D341Med (cell line): ENCODE data around the gene RAB44.

Source experiments
- DNase-seq: peaks from one replicate; pipeline ENCODE4 v3.0.0; 2012; ENCODE audit warnings: low spot score

Gene RAB44

GRCh38 chr6:36730424-36731380 is 33.1 kb downstream of the RAB44 start:
- DNase-seq = no peak

GRCh38 chr6:36731622-36732310 is 34.1 kb downstream of the RAB44 start:
- DNase-seq = no peak

- no peak for DNase-seq
Measured at GRCh38 chr6:36733300-36733699, 35.7 kb downstream of the RAB44 start.

DNA sequence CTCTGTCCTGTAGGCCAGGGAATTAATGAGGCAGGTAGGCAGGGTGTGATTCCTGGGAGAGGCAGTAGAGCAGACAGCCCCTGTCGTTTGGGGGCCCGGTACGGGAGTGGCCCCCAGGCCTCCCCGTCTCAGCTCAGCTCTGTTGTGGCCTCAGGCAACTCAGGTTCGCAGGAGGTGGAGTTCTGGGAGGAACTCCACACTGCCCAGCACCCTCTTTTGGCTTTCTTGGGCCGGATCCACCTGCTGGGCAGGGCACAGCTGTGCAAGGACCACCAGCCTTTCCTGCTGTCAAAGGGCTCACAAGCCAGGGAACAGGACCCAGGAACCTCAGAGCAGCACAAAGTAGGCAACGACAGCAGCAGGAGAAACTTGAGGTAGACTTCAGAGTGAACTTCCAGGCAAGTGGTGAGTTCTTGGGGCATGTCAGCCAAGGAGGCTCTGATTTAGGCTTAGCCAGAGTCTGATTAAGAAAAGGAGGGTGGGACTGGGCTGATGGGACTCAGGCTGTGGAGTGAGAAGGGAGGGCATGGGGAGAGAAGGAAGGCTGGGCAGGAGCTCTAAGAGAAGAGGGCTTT is 36.9 kb downstream of the RAB44 start:
- no peak for DNase-seq

- DNase-seq = no peak
Measured at GRCh38 chr6:36735110-36736071, 37.8 kb downstream of the RAB44 start.

DNA sequence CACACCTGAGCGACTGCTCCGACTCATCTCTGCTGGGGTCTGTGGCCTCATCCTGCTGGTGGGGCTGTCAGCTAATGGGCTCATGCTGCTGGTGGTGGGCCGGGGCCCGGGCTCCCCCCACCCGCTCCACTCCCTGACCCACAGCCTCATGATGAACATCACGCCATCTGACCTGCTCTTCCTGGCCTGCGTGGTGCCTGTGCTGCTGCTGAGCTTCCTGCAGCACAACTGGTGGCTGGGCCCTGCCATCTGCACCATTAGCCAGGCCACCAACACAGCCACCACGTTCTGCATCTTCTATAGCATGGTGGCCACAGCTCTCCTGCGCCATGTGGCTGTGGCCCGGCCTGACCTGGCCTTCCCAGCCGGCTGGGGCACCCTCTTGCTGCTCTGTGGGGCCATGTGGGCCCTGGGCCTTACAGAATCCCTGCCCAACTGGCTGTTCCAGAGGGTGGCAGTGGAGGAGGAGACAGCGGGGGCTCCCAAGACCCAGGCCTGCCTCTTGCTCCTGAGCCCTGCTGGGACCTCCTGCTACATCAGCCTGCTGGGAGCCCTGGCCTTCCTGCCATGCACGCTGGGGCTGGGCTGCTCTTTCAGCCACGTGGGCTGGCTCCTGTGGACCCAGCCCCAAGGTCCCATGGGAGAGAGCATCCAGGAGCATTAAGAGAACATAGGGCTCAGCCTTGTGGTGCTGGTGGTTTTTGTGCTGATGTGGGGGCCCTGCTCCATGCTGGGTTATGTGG is 39.6 kb downstream of the RAB44 start:
- no peak for DNase-seq

- DNase-seq = no peak
Measured at GRCh38 chr6:36738108-36738507, 40.5 kb downstream of the RAB44 start.

- no peak for DNase-seq
Measured at GRCh38 chr6:36739947-36740817, 42.6 kb downstream of the RAB44 start.

DNA sequence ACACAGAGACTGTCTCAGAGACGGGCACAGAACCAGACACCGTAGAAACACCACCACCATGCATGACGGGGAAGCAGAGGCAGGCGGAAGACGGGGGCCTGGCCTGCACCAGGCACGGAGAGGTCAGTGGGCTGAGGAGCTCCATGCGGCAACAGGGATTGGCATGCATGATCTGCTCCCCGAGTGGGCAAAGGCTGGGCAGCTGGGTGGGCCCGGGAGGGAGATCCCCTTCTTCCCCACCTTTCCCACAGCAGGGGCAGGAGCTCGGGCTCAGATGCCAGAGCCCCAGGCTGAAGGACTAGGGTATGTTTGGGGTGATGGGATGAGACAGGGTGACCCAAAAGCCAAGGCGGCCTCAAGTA is 43.2 kb downstream of the RAB44 start:
- no peak for DNase-seq

GRCh38 chr6:36742146-36742545 is 44.5 kb downstream of the RAB44 start:
- no peak for DNase-seq

DNA sequence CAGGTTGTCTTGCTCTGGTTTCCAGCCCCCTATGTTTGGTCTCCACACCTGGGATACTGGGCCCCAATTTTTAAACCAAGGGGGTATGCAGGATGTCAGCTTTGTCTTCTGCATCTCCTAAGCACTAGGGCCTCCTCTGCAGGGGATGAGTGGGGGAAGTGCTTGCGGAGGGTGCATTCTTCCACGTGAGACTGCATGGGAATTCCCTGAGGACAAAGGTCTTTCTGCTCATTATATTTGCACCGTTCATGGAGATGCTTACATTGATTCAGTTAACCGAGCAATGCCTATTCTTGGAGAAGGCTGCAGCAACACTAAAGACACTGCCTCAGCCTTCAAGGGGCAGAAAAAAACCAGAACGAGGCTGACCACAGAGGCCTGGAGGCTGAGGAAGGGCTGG is 45.4 kb downstream of the RAB44 start:
- DNase-seq = no peak

GRCh38 chr6:36743538-36744303 is 46.1 kb downstream of the RAB44 start:
- DNase-seq = no peak

DNA sequence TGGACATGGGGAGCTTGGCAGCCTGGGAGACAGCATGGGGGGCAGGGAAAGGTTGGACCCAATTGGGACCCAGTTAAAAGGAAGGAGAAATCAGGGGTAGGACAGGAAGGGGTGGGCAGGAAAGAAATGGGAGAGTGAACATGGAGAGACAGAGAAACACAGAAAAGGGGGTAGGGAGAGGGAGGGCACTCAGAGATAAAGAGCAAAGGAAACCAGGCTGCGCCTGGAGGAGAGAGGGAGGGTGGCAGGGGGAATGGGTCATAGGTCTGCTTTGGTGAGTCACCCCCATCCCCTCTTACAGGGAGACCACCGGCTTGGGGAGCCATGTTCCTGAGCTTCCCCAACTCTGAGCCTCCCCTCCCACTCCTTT is 46.7 kb downstream of the RAB44 start:
- DNase-seq = no peak

DNA sequence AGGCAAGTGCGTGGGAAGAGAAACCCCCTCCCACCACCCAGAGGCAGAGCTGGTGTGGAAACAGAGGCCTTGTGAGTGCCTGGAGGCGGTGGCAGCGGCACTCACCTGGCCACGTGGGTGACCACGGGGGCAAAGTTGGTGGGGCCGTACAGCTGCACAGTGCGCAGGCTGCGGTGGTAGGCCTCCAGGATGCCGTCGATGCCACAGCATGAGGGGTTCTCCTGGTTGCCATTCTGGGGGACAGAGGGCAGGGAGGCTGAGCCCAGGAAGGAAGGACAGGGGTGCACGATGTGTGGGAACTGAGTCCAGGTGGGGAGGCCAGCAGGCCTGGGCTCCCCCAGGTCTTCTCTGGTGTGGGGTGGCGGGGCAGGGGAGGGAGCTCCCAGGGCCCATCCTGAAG is 47.7 kb downstream of the RAB44 start:
- DNase-seq = no peak

DNA sequence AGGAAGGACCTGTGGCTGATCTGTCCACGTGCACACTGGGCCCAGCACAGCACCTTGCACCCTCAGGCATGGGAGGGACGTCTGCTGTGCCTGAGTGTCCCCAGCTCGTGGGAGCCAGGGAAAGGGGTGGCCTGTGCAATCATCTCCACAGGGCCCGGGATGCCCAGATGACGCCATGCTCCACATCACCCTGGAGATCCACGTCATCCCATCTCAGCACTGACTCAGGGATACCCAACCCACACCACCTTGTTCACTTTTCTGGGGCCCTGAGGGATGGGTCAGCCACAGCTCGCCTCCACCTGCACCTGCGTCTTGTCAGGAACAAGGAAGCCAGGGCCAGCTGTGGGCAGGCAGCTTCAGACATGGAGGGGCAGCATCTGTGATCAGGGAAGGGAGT is 48.2 kb downstream of the RAB44 start:
- DNase-seq = no peak

- DNase-seq = no peak
Measured at GRCh38 chr6:36746251-36746650, 48.6 kb downstream of the RAB44 start.

DNA sequence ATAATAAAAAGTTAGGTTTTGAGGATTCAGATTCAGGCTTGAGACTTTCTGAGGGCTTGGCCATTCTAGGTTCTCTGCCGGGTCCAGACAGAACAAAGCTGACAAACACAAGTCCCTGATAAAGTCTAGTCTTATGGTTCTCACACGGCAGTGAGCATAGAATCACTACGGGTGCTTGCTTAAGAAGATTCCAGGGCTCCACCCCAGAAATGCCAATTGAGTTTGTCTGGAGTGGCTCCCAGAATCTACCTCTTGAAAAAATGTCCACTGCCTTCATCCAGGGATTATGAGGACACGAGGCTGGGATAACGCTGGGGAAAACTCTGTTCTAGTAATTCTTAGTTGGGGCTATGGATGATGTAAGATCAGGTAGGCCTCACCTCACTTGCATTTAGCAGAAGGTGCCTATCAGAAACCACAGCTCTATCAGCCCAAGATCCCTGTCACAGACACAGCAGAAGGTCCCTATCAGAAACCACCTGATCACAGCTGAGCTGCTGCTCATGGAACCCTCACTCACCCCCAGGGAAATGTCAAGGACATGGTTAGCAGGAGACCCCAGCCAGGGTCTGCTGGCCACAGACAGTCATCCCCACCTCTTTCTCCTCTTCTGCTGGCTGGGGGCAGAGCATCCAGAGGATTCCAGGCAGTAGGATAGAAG is 52.3 kb downstream of the RAB44 start:
- no peak for DNase-seq

DNA sequence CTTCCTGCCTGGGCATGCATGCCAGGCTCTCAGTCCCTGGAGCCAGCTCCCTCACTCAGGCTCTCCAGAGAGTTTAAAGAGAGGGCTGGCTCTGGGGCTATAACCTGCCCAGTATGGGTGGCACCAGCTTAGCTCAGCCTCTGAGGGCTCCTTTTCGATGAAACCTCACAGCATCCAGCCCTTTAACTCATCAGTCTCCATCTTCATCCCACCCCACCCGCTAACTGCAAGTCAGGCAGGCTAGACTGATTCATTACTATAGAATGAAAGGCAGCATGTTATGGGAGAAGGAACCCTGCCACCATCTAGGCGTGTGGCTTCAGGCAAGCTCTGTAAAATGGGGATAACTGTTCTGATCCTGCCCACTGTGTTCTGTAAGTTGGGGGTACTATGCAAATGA is 53.5 kb downstream of the RAB44 start:
- no peak for DNase-seq

GRCh38 chr6:36751833-36752186 is 54.2 kb downstream of the RAB44 start:
- no peak for DNase-seq
